Smooth muscle cell of the brain vasculature (primary cell): ENCODE measurements around the gene GFOD1.

Experiments
- DNase-seq: peaks from one replicate; pipeline ENCODE4 v3.0.0-alpha.2; 2012; ENCODE audit warnings: low read depth, low spot score

The GFOD1 gene

DNA sequence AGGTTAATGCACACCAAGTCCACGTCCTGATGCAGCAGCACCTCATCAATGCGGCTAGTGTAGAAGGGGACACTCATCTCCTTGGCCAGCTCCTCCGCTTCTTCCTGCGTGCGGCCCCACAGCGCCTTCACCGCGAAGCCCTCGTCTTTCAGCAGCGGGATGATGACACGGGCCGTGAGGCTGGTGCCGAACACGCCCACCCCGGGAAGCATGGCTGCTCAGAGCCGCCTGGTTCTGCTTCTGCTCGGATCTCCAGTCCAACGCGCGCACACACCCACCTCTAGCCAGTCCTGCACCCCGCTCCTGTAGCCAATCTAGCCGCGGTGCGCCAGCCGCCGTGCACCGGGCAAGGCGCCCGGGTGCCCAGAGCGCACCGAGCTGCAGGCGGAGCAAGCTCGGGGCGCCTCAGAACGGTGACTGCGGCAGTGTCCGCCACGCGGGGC, 700 bp downstream of the GFOD1 start:
- no peak for DNase-seq

DNA sequence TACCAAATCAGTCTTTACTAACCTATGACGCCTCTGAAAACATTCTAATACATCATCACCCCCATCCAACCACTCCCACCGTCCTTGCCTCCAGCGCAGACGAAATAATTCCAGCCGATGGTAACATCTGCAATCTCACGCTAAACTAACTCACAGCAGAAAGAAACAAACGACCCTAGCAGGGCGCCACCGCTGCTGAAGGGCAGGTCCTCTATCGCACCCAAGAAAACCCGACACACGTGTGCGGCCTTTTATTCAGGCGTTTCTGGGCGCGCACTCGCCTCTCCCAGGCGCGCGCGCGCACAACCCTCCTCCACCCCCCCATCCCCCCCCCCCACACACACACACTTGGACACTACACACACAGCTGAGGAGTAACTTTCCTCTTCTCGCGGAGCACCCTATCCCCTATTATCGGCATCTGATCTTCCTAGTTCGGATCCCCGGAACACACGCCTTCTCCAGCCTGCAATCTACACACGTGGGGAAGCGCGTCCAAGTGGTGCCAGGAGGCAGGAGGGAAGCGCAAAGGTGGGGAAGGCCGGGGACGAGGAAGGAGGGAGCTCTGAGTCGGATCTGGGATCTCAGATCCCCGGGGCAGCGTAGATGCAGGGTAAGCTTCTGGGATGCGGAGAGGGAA, 1.4 kb downstream of the GFOD1 start:
- DNase-seq, result no peak

DNA sequence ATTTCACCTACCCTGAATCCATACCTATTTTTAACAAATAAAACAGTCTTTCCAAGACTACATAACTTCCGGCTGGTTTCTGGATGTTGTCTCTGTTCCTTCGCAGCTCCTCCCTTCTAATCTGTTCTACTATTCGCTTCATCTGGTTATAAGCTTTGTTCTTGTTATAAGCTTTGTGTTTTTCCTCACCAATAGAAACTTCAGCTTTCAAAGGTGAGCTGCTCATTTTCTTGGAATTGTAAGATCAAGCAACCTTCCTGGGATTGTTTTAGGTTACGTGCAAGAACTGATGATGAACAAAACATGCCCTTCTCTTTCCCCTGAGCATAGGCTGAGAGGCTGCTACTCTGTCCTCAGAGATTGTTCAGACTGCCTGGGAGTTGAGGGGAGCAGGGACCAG, 2.1 kb downstream of the GFOD1 start:
- DNase-seq, result no peak

DNA sequence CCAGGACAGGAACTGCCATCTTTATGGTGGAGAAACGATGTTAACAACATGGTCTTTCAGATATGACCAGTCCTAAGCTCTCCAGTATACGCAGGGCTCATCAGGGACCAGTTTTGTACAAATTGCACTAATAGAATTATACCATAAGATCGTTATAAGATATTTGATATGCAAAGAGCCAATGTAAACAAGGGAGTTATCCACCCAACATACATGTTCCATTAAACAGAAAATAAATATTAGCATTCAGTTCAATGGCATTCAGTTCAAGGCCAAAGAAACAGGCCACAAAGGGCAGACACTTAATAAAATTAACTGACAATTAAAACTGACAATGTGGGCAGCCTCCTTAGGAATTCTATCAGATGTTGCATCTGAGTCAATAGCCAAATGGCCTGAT, 2.6 kb downstream of the GFOD1 start:
- DNase-seq, result no peak

DNA sequence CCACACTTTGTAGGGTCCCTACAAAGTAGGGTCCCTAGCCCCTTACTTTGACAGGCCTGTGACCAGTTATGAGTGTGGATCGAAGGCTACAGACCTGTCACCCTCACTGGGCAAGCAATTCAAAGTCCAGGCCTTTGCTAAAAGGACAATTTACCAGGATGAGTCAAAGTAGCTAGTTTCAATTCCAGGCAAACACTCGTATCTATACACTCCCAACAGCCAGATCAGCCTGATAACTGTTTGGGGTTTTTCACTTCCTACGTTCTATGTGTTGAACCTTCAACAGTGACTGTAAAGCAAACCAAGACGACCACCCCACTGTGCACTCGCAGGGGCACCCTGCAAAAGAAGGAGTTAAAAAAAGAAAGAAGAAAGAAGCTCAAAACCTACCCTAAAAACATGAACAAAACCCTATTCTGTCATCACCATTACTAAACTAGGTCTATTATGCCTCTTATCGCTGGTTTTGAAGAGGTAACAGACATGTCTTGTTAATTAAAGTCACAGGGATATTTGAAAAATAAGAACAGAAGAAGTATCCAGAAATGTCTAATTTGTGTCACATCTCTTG, 3.2 kb downstream of the GFOD1 start:
- DNase-seq, result no peak

DNA sequence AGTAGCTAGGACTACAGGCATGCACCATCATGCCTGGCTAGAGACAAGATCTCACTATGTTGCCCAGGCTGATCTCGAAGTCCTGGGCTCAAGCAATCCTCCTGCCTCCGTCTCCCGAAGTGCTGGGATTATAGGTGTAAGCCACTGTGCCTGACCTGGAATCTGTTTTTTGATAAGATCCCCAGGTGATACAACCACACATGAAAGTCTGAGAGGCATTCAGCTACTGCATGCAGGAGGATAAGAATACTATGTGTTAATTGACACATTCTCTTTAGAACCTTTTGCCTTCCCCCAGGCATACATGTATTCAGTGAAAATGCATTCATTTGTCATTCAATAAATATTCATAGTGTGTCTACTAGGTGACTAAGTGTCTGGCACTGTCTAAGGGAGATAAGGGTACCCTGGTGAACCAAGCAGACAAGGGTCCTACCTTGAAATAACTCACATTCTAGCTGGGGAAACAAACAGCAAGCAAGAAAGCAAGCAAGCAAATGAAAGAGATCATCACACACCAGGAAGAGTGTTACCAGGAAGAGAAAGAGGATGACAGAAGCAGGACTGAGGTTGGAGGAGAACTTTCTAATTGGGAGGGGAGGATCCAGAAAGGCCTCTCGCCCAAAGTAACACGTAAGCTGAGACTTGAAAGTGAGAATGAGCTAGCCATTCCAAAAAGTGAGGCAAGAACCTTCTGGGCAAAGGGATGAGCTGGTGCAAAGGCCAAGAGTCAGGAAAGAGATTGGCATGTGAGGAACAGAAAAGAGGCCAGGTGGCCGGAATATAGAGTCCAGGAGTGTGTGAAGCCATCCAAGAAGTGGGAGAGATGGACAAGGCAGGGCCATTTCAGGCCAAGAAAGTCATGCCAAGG, 6.5 kb downstream of the GFOD1 start:
- no peak for DNase-seq

DNA sequence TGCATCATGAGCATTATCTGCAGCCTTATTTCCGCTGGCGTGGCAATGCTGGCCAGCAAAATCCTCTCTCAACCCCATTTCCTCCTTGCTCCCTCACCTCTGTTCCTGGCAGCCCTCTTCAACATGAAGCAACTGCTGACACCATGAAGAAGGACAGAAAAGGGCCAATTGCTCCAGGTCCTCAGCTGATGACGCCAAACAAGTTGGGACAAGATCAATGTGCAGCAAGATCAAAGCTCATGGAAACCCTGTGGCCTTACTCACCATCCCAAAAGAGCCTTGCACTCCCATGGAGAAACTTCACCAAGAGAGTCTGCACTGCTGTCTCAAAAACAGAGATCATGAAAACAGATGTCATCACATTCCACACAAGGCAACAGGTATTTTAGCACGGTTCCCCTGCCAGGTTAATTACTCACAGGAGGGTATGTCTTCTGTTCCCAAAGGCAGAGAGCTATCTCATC, 7.4 kb downstream of the GFOD1 start:
- no peak for DNase-seq

DNA sequence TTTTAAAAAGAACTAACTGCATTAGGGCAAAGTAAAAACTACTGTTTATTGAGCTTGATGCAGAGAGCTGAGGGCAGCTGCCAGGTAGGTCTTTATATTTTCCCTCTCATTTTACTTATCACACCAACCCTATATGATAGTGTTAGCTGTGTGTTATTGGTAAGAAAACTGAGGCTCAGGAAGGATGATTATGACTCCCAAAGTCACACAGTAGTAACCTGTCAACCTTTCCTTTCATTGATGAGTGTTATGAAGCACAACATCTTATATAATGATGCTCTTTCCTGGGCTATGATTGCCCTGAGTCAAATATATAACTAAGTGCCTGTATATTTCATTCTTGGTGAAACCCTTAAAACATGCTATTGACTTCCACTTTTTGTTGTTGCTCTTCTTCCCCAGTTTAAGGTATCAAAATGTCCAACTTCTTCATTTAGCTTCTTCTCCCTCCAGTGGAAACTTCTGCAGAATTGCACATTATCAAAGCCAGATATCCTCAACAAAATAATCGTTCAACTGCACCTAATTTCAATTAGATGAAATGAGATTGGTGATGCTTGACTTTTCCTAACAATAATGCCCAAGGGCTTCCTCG, 8.1 kb downstream of the GFOD1 start:
- DNase-seq, result no peak

DNA sequence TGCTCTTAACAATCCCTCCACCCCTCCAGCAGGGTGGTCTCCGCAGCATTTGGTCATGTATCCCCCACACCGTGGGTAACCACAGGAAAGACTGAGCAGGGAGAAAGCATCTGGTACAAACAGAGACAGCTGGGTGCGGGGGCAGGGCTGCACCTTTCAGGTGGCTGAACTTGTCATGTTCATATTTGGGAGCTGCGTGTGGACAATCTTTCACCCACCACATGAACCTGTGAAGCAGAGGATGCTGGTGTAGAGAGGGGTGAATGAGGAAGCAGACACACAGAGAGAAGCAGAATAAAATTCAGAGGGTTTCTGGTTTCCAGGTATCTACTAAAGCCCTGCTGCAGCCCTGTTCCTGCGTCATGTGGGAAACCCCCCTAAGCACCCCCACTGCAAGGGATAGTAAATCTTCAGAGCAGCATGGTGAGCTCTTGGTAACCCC, 8.9 kb downstream of the GFOD1 start:
- no peak for DNase-seq

DNA sequence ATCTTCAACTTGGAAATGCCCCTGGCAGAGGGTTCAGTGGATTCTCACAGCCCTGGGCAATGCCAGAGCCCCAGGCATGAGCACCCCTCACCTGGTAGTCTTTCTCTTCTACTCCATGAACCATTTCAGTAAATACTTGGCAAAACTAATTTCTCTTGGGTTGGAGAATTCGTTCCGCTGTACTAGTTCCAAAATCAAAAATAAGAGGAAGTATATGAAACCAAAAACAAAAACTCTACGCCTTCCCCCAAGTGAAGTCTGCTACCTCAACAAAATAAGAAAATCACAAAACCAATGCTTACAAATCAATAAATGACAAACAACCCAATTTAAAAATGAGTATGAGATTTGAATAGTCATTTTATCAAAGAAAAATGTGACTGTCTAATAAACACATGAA, 12.6 kb downstream of the GFOD1 start:
- no peak for DNase-seq

DNA sequence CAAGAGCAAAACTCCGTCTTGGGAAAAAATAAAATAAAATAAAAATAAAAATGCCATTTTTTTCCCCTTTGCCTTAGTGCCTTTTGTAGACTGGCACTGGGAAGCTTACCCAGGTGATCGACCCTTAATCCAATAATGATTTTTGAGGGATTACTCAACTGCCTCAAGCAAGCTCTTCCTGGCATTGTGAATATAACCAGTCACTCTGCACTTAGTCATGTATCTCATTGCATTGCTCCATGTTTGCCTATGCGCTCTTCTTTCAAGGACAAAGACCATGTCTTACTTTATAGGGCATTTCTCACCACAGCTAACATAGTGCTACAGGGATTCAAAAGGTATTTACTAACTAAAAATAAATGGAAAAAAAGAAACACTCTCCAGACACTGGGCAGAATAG, 13.0 kb downstream of the GFOD1 start:
- no peak for DNase-seq

DNA sequence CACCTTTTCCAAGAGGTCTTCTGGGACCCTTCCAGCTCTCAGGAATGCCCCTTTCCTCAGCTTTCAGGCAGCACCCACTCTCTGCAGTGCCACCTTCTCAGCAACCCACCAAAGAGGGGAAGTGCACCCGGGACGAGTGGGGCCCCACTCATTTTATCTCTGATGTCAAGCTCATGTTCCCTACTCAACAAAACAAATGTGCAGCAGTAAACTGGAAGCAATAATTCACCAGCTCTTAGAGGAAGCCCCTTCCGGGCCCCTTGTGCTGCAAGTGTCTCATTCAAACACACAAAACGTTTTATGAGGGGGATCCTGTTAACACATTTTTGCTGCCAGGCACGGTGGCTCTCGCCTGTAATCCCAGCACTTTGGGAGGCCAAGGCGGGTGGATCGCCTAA, 13.6 kb downstream of the GFOD1 start:
- DNase-seq, result no peak

DNA sequence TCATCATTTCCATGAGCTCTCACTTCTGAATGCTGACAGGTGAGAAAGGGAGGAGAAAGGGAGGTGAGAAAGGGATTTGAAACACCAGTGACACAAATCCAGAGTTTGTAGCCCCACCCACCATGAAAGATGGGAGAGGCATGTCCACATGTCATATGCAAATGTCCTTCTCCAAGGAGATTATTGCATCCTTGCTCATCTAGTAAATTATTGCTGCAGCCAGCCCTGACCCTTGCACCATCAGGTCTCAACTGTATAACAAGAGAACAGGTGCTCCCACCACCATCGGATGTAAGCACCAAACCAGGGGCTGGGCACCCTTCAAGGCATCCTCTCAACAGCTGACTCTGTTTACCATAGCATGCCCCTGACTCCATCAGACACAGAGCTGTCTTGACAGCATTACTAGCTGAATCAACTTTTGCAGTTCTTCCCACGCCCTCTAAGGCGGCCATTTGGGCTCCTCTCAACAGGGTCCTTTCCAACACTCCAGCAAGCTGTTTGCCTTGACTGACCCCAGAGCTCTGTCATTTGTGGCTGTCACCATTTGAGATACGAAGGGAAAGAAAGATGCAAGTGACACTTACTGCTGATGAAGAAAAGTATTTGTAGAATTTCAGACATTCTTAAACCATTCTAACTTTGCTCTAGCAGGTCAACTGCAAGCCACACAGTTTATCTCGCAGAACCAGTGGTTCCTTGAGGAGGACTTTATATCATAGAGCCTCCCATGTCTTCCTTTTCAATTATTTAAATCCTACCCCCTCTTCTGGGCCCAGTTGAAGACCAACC, 14.2 kb downstream of the GFOD1 start:
- no peak for DNase-seq

DNA sequence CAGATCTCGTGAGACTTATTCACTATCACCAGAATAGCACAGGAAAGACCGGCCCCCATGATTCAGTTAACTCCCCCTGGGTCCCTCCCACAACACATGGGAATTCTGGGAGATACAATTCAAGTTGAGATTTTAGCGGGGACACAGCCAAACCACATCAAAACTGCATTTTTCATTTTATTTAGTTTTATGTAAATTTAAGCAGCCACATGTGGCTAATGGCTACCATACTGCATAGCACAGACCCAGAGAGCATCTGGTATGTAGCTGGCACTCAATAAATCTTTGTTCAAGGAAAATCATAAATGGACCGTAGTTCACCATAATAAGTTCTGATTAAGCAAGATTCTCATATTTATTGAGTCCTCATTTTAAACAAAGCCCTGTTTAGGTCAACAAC, 15.3 kb downstream of the GFOD1 start:
- no peak for DNase-seq

DNA sequence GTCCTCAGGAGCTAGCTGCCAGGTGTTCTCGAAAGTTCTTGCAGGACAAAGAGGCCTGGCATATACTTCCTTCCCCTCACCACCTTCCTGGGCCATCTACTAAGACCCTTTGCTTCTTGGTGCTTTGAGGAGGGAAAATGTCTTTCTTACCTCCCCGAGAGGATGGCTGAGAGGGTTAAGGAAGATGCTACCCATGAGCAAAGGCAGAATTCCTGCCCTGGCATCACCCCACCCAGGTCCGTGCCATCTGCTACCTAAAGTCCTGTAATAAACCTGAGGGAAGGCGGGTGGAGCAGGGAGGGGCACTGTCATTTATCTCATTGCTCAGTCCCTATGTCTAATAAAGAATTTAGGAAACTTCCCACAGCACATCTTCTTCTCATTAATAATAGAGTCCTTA, 16.2 kb downstream of the GFOD1 start:
- no peak for DNase-seq

DNA sequence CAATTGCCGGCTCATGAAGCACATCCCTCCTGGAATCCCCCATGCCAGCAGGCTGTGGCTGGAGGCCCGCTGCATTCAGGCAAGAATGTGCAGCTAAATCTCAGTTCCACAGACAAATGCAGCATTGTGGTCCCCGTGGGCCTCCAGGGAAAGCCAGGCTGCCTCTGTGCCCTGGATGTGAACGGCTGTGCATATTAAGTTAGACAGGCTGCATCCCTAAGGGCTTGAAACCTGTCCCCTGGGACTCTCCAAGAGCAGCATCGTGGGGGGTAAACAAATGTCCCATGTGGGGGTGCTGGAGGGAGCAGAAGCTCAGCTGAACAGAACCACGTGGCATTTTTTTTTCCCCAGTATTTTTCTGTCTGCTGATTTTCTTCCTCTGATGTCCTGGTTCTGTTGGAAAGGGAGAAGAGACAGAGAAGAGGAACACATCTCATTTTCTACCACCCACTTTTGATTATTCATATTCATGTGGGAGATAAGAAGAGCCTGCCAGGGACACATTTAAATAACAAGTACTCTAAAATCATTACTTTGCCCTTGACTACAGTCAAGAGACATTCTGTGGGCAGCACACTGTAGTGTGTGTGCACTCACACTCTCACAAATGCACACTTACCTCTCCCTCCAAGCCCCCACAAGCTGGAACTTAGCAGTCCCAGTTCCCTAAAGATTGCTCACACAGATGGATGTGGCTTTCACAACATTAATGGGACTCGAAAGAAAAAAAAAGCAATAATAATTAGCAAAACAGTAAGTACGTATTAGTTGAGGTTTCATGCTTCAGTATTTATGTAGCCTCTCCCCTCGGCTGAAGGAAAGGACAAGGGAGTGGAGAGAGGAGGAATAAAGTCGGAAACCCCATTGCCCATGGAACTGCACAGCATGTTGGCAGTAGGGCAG, 16.9 kb downstream of the GFOD1 start:
- no peak for DNase-seq

DNA sequence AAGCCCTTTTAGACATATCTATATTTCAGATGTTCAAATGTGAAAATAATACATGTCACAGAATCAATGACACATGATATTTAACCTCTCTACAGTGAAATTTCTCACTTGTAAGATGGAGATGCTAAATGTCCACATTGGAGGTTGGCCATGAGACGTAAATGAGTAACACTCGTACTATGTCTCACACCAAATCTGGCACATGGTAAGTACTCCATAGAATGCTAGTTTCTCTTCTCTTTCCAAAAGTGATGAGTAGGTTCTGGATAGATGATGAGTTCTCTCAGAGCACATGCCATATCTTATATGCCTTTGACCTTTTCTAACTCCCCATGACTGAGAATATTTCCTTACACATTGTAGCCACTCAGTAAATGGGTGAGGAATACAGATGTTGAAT, 17.7 kb downstream of the GFOD1 start:
- DNase-seq, result no peak

DNA sequence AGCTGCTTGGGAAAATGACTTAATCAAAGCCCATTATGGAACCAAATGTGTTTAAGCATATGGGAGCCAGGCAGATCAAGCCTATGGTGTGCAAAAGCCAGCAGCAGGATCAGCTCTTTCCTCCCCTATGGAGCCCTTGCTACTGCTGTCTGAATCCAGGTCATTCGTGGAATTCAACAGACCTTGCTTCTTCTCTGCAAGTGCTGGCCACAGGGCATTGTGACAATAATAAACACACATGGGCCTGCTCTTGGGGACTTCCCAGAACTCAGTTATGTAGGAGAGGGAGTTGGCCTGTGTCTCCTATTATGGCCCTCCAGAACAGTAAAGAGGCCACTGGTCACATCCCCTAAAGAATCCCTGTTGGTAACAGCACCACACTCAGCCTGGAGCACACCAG, 18.6 kb downstream of the GFOD1 start:
- no peak for DNase-seq

DNA sequence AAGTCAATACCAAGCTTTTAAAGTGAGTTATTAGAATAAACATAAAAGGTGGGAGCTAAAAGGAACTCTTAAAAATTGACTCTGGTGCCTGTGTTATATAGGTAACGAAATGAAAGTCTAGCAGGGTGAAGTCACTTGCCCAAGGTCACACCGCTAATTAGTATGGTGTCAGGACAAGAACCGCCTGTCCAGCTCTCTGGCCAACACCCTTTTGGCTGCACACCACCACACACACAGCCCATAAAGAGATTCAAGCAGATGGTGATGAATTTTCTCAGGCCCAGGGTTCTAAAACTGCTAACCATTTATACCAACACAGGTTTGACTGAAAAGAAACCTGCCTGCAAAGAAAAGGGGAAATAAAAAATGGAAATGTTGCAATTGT, 20.2 kb downstream of the GFOD1 start:
- DNase-seq, result no peak
